Ramos (cell line): ENCODE data around the gene ARL6IP5.

Experiments used
- in situ Hi-C: fragments of 300-500 bp; cut with MboI; formaldehyde crosslinking; loops from one replicate; pipeline ENCODE4 v1.14.3; 2022; ENCODE audit warnings: low sequenced_read_pairs; ENCODE audit not compliant: unreplicated experiment

The ARL6IP5 gene

DNA sequence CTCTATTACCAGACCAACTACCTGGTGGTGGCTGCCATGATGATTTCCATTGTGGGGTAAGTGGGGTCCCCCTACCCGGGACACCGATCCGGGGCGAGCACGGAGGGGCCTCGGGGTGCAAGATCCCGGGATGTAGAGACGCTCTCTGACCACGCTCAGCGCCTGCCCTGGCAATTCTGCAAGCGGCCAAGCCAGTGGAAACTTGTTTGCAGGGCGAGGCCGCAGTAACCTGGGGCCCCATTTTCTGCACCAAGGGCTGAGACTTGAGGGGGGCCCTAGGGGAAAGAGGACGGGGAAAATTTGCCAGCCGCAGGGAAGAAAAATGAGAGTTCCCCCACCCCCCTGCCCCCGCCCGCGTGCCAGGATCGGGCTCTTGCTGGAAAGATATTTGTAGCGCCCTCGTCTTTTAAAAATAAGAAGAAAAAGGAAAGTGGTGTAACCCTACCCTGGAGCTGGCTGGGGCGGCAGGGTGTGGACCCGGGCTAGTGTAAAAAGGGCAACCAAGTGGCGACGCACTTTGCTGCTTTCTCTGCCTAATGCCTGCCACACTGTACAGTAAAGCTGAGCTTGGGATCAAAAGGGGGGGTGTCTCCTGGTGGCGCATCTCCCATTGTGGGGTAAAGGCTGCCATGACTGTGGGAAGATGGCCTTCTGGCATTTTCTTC lies 563 bp downstream of the ARL6IP5 start:
- in situ Hi-C loops = no loop called here

DNA sequence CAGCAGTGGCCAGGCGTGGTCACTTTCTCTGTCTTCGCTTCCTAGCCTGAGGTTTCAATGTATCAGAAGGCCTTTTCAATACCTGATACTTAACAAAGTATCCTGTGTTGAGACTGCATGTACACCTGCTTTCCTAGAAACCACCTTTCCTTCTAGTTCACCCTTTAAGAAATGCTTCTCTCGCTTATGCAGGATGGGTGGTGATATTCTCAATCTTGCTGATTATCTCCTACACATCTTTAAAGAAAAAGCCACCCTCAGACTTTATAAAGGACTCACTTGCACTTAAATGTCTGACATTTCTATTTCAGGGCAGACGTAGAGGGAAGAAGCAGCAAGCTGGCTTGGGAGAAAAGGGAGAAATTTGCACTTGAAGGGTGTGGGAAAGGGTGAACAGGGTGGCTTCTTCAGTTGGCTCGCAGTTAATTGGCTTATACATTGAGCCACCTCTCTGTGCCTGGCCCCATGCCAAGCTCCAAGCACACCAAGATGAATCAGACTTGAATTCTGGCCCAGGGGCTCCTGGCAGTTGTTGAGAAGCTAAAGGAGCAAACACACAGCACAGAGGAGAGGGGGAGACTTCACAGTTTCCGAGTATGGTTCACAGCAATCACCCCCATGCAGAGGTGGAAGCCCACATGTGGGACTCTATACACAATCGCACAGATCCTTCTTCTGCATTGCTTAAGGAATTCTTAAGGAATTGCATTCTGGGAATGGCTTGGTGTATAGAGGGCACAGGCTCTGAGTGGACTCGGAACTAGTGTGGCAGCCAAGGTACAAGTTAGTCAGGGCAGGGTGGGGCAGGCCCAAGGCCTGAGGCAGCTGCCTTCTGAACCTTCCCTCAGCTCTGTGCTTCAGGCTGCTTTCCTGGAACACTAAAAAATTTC lies 1.3 kb downstream of the ARL6IP5 start:
- in situ Hi-C loops = no loop called here

DNA sequence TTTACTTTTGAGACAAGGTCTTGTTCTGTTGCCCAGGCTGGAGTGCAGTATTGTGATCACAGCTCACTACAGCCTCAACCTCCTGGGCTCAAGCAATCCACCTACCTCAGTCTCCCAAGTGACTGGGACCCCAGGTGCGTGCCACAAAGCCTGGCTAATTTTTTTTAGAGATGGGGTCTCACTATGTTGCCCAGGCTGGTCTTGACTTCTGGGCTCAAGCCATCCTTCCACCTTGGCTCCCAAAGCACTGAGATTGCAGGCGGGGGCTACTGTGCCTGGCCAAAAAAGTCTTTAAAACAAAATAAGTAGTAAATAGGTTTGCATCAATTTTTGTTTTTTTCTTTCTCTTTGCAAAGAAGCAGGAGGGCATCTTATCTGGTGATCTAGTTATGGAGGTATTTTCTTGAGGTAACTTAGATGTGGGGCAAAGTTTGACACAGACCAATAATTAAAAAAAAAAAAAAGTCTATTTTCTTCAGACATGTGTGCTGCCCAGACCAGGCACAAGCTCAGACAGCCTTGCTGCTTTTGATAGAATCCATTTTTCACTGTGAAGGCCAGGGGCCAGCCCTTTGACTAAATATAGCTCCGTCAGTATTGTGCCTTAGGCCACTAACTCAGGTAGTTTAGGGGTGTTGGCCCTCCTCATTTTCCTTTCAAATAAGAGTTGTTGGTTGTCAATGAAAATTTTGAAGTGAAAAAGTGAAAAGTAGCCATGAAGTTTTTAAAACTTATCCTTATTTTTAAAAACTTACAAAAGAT lies 2.5 kb downstream of the ARL6IP5 start:
- in situ Hi-C loops = no loop called here

DNA sequence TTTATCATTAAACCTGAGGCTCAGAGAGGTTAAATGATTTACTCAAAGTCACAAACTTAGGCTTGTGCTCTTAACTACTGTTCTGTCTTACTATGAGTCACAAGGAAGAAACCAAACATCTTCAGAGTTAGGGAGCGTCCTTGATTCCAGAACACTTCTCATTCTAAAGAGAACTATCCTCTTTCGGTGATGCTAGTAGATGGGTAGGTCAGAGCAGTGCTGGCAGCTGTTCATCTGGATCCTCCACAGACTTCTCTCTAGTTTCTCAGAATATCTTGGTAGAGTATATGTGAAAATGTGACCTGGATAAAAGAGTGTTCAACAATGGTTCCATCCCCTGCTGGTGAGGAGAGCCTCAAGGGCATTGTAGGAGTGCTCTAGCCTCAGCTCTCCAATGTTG lies 3.3 kb downstream of the ARL6IP5 start:
- in situ Hi-C loops = no loop called here

DNA sequence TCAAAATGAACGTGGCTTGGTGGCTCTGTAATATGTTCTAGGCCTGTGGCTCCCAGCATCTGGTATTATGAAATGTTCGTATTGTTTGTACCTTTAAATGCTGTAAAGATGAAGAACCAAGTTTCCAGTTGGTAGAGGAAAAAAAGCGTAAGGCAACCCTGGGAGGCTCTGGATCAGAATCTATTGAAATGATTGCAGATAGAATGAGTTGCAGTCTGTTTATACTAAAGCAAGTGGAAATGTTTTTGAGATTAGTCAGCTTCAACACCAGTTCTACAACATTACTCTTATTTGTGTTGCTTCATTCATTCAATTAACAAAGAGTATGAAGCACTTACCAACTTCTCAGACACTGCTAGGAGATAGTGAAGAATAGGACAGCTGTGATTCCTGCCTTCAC lies 5.3 kb downstream of the ARL6IP5 start:
- in situ Hi-C loops = no loop called here

DNA sequence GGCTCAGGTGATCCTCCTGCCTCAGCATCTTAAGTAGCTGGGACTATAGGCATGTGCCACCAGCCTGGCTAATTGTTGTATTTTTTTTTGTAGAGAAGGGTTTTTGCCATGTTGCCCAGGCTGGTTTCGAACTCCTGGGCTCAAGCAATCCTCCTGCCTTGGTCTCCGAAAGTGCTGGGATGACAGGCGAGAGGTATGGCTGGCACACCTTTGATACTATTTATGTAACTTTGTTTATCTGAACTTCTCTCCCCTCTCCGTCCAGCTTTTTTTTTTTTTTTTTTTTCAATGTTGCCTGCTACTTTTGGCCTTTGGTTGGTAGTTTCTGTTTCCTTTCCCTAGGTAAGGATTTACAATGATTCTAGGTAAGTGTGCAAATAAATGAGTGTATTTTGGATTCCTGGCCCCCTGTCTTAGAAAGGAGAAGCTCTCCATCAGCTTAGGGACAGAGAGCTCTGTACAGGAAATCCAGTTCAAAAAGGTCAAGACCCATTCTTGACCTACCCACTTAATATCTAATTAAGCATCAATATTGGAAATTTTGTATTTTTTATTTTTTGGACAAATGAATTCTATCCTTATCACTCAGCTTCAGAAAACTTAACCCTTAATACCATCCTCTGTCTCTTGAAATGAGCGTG lies 6.8 kb downstream of the ARL6IP5 start:
- in situ Hi-C loops = no loop called here

DNA sequence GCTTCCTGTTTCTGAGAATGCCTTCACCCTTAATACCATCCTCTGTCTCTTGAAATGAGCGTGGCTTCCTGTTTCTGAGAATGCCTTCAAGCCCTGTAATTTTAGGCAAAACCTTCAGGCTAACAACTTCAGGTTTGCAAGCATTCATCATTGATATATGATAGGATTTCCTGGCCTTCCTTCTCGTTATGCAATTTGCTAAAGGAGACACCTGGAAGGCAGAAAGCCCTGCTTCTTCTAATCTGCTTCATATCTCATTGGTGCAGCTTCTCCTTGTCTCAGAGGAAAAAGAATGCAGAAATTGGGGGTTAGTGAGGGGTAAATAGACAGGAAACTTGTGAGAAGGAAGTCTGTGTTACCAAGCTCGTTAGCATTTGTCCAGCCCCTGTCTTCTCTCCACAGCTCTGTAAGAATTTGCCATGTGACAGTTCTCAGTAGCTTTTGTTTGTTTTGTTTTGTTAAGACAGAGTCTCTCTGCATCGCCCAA lies 7.3 kb downstream of the ARL6IP5 start:
- in situ Hi-C loops = no loop called here

DNA sequence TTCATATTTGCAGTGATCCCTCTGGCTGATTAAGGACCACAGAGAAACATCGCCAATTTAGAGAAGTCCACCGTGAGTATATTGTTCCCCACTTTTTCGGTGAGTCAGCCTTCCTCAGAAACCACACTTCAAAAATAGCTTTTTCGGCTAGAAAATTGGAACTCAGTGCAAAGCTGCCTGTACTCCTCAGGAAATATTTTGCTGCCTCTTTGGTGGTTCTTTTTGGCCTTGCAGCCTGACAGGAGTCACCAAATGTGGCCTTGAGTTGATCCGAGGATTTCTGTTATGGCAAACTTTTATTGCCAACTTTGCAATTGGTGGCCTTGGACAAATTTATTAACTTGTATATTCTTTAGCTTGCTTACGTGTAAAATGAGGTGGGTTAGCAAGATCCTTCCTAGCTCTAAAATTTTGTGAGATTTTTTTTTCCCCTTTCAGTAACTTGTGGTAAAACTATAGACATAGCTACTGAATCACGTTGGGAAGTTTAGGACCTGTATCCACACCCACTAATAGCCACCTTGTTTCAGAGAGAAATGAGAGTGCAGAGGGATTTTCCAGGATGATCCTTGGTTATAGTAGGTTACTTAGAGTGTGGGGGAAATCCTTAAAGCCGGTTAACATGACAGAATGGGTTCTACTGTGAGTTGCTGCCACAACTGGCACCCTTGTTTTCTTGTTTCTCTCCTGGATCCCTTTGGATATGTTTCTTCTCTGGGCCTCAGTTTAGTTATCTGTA lies 9.9 kb downstream of the ARL6IP5 start:
- in situ Hi-C loops = no loop called here

DNA sequence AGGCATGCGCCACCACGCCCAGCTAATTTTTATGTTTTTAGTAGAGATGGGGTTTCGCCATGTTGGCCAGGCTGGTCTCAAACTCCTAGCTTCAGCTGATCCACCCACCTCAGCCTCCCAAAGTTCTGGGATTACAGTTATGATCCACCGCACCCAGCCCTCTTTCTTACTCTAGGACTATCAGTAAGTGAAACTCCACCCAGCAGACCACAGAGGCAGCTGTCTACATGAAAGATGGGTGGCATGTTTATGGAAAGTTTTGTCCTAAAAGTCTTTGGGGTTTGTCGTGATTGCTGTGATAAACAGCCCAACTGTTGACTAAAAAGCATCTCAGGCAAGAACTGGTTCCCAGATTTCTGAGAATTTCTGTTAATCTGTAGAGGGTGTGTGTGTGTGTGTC lies 10.9 kb downstream of the ARL6IP5 start:
- in situ Hi-C loops = no loop called here

DNA sequence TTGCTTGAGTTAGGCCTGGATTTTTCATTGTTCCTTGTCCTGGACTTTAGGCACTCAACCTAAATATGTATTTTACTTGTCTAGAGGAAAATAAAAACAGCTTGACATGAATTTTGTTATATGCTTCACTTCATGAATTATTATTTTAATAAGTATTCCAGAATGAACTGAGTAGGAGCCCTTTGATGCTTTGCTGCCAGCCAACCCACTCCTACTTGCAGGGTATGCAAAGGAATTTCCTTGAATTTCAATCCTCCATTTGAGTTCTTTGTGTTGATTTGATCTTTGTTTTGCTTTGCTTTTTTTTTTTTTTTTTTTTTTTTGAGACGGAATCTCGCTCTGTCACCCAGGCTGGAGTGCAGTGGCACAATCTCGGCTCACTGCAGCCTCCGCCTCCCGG lies 11.6 kb downstream of the ARL6IP5 start:
- in situ Hi-C loops = no loop called here

DNA sequence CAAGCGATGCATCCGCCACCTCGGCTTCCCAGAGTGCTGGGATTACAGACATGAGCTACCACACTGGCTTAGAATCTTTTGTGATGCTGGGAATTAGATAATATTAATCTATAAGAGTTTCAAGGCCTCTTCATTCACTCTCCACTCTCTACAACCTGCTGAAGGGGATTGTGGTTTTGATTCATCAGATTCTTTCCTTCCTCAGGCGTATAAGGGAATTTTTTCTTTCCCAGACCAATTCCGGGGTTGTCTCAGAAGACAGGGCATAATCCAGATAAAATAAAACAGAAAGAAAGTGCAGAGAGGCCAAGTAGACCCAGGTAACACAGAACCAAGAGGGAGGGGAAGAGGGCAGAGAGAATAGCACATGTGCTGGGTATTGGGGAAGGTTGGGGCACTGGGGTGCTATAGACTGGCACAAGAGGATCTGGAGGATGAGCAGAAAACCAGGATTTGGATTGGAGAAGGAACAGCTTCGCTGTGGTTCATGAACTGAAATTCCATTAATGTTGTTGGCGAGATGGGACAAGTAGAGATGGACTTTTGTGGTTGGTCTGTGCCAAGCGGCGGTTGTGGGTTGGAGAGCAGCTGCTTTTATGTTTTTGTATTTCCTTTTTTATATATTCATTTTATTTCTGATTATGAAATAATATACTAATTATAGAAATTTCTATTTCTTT lies 12.8 kb downstream of the ARL6IP5 start:
- in situ Hi-C loops = no loop called here

DNA sequence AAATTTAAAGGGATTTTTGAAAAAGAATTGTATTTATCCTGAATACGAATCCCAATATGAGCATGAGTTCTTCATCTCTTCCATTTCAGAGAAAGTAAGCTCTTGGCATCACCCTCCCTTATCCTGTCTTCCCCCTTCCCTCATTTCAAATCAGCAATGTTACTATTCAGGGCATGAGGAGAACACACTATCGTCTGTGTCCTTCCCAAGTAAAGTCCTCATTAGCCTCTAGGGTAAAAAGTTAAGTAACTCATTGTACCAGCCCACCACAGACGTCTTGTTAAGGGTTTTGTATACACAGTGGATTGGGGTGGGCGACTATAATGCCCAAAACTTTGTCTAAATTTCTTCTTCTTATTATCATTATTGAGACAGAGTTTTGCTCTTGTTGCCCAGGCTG lies 14.8 kb downstream of the ARL6IP5 start:
- in situ Hi-C loops = no loop called here

DNA sequence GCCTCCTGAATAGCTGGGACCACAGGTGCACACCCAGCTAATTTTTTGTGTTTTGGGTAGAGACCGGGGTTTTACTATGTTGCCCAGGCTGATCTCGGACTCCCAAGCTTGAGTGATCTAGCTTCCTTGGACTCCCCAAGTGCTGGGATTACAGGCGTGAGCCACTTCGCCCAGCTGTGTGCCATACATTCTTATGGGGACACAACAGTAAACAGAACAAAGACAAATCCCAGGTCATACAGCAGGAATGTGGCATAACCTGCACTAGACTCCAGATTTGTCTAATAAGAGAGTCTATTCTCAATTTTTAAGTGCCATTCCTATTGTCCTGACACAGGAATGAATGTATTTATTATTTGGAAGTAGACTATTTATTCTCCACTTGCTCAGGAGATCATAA lies 17.6 kb downstream of the ARL6IP5 start:
- in situ Hi-C loops = no loop called here

DNA sequence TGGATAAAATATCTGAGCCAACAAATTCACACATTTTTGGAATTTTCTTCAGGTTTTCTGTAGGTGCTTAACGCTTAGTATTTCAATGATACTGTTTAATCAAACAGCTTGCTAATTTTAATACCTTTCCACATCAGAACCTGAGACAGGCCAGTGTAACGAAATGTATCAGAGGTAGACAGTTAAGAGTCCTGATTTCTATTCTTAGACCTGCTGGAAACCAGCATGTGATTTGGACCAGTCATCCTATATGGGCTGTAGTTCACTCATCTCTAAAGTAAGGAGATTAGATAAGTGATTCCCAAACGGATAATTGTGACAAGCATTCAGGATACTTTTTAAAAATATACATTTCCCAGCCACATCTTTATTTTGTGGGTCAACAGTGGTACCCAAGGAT lies 18.4 kb downstream of the ARL6IP5 start:
- in situ Hi-C loops = no loop called here

DNA sequence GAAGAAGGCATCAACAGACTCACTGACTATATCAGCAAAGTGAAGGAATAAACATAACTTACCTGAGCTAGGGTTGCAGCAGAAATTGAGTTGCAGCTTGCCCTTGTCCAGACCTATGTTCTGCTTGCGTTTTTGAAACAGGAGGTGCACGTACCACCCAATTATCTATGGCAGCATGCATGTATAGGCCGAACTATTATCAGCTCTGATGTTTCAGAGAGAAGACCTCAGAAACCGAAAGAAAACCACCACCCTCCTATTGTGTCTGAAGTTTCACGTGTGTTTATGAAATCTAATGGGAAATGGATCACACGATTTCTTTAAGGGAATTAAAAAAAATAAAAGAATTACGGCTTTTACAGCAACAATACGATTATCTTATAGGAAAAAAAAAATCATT lies 19.8 kb downstream of the ARL6IP5 start:
- in situ Hi-C loops = no loop called here

DNA sequence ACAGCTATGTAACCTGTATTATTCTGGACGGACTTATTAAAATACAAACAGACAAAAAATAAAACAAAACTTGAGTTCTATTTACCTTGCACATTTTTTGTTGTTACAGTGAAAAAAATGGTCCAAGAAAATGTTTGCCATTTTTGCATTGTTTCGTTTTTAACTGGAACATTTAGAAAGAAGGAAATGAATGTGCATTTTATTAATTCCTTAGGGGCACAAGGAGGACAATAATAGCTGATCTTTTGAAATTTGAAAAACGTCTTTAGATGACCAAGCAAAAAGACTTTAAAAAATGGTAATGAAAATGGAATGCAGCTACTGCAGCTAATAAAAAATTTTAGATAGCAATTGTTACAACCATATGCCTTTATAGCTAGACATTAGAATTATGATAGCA lies 20.6 kb downstream of the ARL6IP5 start:
- in situ Hi-C loops = no loop called here

DNA sequence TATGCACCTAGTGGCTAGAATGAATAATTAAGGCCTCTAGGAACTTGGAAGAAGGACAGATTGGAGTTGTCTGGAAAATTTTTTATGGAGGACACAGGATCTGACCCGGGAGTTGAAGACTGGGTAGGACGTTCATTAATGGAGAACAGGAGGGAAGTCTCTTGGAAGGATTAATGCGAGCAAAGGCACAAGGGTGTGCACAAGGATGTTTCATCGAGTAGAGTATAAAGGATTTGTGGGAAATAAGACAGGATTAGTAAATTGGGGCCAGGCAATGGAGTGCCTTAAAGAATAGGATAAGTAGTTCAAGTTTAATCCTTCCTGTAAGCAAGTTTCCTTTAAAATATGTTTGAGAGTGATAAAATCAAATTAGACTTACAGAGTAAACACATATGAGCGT lies 23.1 kb downstream of the ARL6IP5 start:
- in situ Hi-C loops = no loop called here

DNA sequence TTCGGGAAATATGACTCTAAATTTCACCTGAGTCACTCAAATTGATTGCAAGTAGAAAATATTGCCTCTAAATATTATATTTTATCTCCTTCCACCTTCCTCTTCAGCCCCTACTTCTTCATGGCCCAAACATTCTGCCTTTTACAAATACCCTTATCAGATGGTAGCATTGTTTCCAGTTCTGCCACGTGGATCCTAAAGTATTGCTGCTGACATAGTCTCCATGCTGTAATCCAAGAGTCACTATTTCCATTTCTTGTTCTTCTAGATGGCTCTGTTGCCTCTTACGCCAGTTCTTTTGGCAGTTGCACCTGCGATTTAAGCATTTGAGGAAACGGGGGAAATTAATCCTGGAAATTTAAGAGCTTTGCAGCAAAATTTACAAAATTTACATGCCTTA lies 24.1 kb downstream of the ARL6IP5 start:
- in situ Hi-C loops = no loop called here

DNA sequence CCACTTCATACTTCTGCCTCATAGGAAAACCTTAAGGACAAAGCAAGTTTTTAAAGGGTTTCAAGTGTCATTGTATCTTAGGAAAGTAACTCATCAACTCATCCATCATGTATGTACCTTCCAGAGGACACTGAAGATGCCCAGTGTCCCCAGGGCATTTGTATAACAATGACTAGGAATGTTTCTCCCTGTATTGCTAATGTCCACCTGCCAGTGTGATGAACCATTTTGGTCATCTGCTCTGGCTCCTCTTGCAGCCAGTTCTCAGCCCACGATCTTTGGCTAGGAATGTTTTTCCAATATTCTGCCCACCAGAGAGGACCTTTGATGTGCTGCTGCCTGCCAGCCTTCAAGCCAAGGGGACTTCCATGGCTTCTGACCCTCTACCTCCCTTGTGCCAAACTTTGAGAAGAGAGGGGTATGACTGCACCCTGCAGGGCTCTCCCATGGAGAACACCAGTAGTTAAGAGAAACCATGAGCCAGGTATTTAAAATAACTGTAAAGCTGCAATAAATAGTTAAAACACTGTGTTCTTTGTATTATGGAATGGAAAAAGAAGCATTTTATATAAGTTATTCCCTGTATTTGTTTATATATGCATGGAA lies 26.3 kb downstream of the ARL6IP5 start:
- in situ Hi-C loops = no loop called here
